NCI-H128 (cell line): ENCODE results near the gene RASGRP1.

ENCODE experiments used
- DNase-seq: peaks from one replicate; lab custom pipeline; 2025; ENCODE audit not compliant: unreplicated experiment; lab: John Stamatoyannopoulos, UW

RASGRP1 gene

GRCh38 chr15:38576261-38576660, 11.6 kb upstream of the RASGRP1 start:
- DNase-seq, result no peak

- DNase-seq, result no peak
Observed at GRCh38 chr15:38565287-38565670, 665 bp upstream of the RASGRP1 start.

GRCh38 chr15:38563723-38564519, 693 bp downstream of the RASGRP1 start:
- DNase-seq, result no peak

- DNase-seq, result no peak
Observed at GRCh38 chr15:38562278-38562677, 2.3 kb downstream of the RASGRP1 start.

- no peak for DNase-seq
Observed at GRCh38 chr15:38560456-38560926, 4.1 kb downstream of the RASGRP1 start.

GRCh38 chr15:38559636-38560307, 4.8 kb downstream of the RASGRP1 start:
- no peak for DNase-seq

- no peak for DNase-seq
Observed at GRCh38 chr15:38559131-38559530, 5.5 kb downstream of the RASGRP1 start.

GRCh38 chr15:38558372-38559059, 6.1 kb downstream of the RASGRP1 start:
- DNase-seq, result no peak

DNA sequence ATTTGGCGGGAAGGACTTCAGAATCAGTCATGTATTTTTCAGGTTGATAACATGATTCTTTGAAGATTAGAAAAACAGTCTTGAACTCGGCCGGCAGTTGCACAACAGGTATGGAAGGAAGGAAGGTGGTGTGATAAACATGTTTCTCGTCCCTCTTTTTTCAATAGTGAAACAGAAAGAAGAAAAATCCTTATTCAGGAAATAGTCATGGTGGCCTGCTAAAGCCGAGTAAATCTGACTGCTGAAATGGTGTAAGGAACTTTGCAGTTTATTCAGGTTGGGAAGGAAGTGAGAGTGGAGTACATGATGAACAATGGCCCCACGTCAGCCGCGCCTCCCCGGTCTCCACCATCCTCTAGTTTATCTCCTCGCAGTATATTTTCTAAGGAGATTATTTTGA, 6.7 kb downstream of the RASGRP1 start:
- DNase-seq, result no peak

DNA sequence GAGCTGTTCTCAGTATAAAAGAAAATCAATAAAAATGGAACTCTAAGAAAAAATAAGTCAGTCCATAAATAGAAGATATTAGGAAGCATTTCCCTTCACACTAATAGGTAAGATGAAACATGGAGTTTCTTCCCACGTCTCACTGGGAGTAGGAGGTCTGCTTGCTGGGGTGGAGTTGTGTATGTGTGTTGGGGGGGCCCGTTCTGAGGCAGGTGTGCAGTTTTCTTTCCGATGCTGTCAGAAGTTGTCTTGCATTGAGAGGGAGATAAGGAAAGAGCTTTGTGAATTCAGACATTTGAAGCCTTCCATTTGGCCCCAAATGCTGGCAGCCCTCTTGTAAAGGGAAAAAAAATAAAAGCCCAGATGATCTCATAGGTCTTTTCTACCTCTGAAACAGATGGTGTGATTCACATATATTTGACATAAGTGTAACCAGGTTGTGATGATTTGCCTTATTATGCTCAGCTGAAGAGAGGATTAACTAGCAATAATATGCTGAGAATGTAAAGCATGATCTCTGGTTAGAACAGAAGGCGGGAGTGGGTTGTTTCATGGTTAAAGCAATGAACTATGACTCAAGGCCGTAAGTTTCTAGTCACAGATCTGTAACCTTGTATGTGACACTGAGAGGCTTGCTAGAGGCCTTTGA, 8.8 kb downstream of the RASGRP1 start:
- no peak for DNase-seq

DNA sequence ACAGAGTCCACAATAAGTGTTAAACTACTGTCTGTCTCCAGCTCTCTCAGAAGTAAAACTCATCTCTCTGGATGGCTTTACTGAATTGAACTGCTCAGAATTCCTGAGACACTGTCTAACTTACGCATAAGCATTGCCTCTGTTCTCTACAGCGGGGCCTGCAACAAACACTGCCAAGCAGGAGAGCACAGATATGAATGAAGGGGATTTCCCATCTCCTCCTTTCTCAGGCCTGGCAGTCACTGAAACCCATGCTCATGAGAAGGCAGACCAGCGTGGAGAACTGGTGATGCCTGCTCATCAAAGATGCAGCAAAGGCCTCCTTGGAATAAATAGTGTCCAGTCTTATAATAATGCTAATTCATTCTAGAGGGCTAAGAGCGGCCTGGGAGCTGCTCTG, 10.3 kb downstream of the RASGRP1 start:
- DNase-seq, result no peak

GRCh38 chr15:38553071-38553470, 11.5 kb downstream of the RASGRP1 start:
- no peak for DNase-seq

- no peak for DNase-seq
Observed at GRCh38 chr15:38551720-38552648, 12.6 kb downstream of the RASGRP1 start.

- DNase-seq, result no peak
Observed at GRCh38 chr15:38549222-38549621, 15.4 kb downstream of the RASGRP1 start.

DNA sequence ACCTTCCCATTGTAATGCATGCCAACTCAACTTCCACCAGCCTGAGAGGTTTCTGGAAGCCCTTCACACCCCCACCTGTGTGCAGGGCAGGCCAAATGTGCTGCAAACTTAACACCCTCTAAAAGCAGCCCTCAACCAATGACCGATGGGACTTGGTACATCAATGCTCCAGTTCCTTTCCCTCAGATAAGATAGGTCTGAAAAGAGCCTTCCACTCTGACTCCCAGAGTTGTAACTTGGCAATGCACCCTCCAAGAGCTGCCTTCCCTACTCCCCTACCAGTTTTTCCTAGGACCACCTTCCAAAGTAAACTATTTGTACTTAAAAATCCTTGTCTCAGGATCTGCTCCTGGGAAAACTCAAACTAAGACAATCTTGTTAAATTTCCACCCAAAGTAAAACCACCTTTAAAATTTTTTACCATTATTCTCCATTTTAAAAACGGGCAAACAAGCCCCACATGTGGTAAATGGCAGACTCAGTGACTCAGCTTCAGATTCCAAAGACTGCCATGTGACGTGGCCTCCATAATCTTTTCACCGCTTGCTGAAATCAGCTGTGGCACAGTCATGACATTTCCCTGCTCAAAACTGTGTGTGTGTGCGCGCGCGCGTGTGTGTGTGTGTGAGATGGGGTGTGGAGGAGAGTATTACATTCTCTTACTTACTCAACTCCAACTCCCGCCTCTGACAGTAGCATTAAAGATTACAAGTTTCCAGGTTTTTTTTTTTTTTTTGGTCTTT, 17.2 kb downstream of the RASGRP1 start:
- no peak for DNase-seq

GRCh38 chr15:38545179-38545578, 19.4 kb downstream of the RASGRP1 start:
- no peak for DNase-seq

DNA sequence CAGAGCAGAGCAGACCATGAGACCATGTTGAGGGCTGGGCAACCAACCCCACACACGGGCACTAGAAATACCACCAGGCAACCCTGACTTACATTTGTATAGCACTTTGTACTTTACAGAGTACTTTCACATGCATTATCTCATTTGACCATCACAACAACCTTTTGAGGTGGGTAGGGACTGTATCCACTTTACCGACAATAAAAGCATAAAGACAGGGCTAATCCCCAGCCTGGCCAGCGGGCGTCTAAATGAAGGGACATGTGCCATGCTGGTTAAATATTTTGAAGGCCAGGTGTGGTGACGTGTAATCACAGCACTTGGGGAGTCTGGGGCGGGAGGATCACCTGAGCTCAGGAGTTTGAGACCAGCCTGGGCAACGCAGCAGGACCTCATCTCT, 23.6 kb downstream of the RASGRP1 start:
- DNase-seq, result no peak

- no peak for DNase-seq
Observed at GRCh38 chr15:38540510-38540909, 24.1 kb downstream of the RASGRP1 start.

DNA sequence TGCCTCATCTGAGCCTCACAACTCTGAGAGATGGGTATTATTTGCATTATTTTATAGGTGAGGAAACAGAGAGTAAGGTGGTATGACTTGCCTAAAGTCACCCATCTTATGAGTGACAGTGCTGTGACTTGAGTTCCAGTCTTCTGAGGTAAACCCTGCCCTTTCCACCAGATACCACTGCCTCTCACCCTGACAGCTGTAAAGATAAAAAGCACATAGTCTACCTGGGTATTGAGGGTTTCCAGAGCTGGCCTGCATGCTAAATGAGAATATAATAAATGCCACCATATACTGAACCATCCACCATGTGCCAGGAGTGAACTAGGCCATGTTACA, 25.6 kb downstream of the RASGRP1 start:
- DNase-seq, result no peak
